Osteoblast (primary cell): ENCODE results near the gene MAPKAP1. TPM values are rescaled to one million over a fixed set of nuclear protein-coding genes. Genes with fewer than 3 reads are reported as not detected.
A peak's percentile ranks its signal among the peaks of the same experiment; 100 is the strongest.

ENCODE experiments used
- DNase-seq: peaks from one replicate; pipeline ENCODE4 v3.0.0; 2011; ENCODE audit warnings: low spot score, mixed read lengths; ENCODE audit not compliant: insufficient read length; ENCODE audit errors: missing footprints
- H2AFZ ChIP-seq: 2 replicates; pipeline ENCODE4 v1.6.0; 2011; ENCODE audit warnings: mild to moderate bottlenecking, low read length
- H3K27ac ChIP-seq: 2 replicates; pipeline ENCODE4 v1.5.1; 2011; ENCODE audit warnings: mild to moderate bottlenecking, low read depth, low read length, moderate library complexity
- H3K27me3 ChIP-seq: 2 replicates; pipeline ENCODE4 v1.6.0; 2012; ENCODE audit warnings: mild to moderate bottlenecking, control low read depth, inconsistent platforms, low read length, moderate library complexity; ENCODE audit not compliant: insufficient read depth
- H3K36me3 ChIP-seq: 2 replicates; pipeline ENCODE4 v1.5.1; 2011; ENCODE audit warnings: mild to moderate bottlenecking, low read length, control low read depth, moderate library complexity; ENCODE audit not compliant: insufficient read depth
- H3K4me1 ChIP-seq: 2 replicates; pipeline ENCODE4 v1.5.1; 2011; ENCODE audit warnings: mild to moderate bottlenecking, low read length, control low read depth, moderate library complexity; ENCODE audit not compliant: insufficient read depth
- H3K4me2 ChIP-seq: 2 replicates; pipeline ENCODE4 v1.6.0; 2011; ENCODE audit warnings: mild to moderate bottlenecking, low read length; ENCODE audit not compliant: insufficient read depth
- H3K4me3 ChIP-seq: fragments of 200-600 bp; sonication (generic); 3 replicates; pipeline ENCODE4 v1.5.1; 2012; ENCODE audit warnings: mild to moderate bottlenecking, low read length, inconsistent platforms; ENCODE audit not compliant: insufficient read depth
- H3K79me2 ChIP-seq: 2 replicates; pipeline ENCODE4 v1.6.0; 2012; ENCODE audit warnings: mild to moderate bottlenecking, low read length, control low read depth, inconsistent platforms; ENCODE audit not compliant: insufficient read depth
- H3K9me3 ChIP-seq: 2 replicates; pipeline ENCODE4 v1.5.1; 2011; ENCODE audit warnings: low read depth, low read length, control low read depth
- H4K20me1 ChIP-seq: 2 replicates; pipeline ENCODE4 v1.6.0; 2012; ENCODE audit warnings: mild to moderate bottlenecking, low read length, control low read depth; ENCODE audit not compliant: insufficient read depth
- CTCF ChIP-seq: IDR thresholded peaks from 2 replicates; pipeline ENCODE4 v1.5.1; 2011; ENCODE audit warnings: mild to moderate bottlenecking, low read depth, low read length, moderate library complexity; ENCODE audit errors: extremely low read depth
- total RNA-seq: library from RNA; depleted of rRNA; stranded (reverse); fragments of >200 nt; gene quantifications from 2 replicates; pipeline ENCODE4 v1.2.3, GENCODE V29; 2012

The MAPKAP1 gene
- total RNA-seq, 1 donor = 72.4 TPM

- Histone ChIP-seq H3K27me3 (no peaks in the 10 kb centered on the region), H3K4me1 (peaks cover 23% of the 10 kb centered on the region), H3K4me3 (no peak overlapping the region), H3K4me2 (no peak overlapping the region), H3K79me2 (peaks cover 11% of the 10 kb centered on the region), H3K9me3 (no peaks in the 10 kb centered on the region), H2AFZ (no peak overlapping the region), H3K27ac (no peak overlapping the region), H4K20me1 (no peaks in the 10 kb centered on the region), H3K36me3 (peaks cover 6% of the 10 kb centered on the region)
- DNase-seq = no peak
- TF ChIP-seq CTCF = no peak
Measured at GRCh38 chr9:125515983-125516940, 190.7 kb downstream of the MAPKAP1 start.

GRCh38 chr9:125515281-125515680 is 191.7 kb downstream of the MAPKAP1 start:
- Histone ChIP-seq H3K4me1 (peaks cover 15% of the 10 kb centered on the region), H4K20me1 (no peaks in the 10 kb centered on the region), H3K79me2 (peaks cover 15% of the 10 kb centered on the region), H3K9me3 (no peaks in the 10 kb centered on the region), H2AFZ (no peak overlapping the region), H3K4me2 (no peak overlapping the region), H3K4me3 (no peak overlapping the region), H3K36me3 (peaks cover under 1% of the 10 kb centered on the region), H3K27ac (no peak overlapping the region), H3K27me3 (no peaks in the 10 kb centered on the region)
- TF ChIP-seq CTCF = no peak
- DNase-seq = no peak

- peak overlapping the region; percentile 68 for H3K27ac ChIP-seq
- no peak overlapping the region for H2AFZ ChIP-seq
- peak overlapping the region; percentile 86 for H3K4me2 ChIP-seq
- H4K20me1 ChIP-seq = no peaks in the 10 kb centered on the region
- H3K27me3 ChIP-seq = no peaks in the 10 kb centered on the region
- H3K9me3 ChIP-seq = no peaks in the 10 kb centered on the region
- no peak for DNase-seq
- H3K79me2 ChIP-seq = peaks cover 15% of the 10 kb centered on the region
- no peak for TF ChIP-seq CTCF
- H3K4me3 ChIP-seq = no peak overlapping the region
- no peaks in the 10 kb centered on the region for H3K36me3 ChIP-seq
- peaks cover 20% of the 10 kb centered on the region for H3K4me1 ChIP-seq
Measured at GRCh38 chr9:125514468-125514867, 192.5 kb downstream of the MAPKAP1 start.

GRCh38 chr9:125513668-125514413 is 193.2 kb downstream of the MAPKAP1 start:
- no peak for TF ChIP-seq CTCF
- Histone ChIP-seq H3K27me3 (no peaks in the 10 kb centered on the region), H4K20me1 (no peaks in the 10 kb centered on the region), H3K4me2 (peak overlapping the region; percentile 86), H3K4me3 (peak overlapping the region; percentile 63), H3K79me2 (peaks cover 15% of the 10 kb centered on the region), H3K36me3 (no peaks in the 10 kb centered on the region), H3K9me3 (no peaks in the 10 kb centered on the region), H2AFZ (no peak overlapping the region), H3K27ac (peak overlapping the region; percentile 68), H3K4me1 (peaks cover 20% of the 10 kb centered on the region)
- peak; percentile 91 for DNase-seq
